Liver (tissue), 9 donors: ENCODE measurements around the gene BORCS8. TPM values are rescaled to one million over a fixed set of nuclear protein-coding genes. Genes with fewer than 3 reads are reported as not detected.

ENCODE experiments used
- DNase-seq: peaks from one replicate; pipeline ENCODE4 v3.0.0-alpha.2; 2017; ENCODE audit warnings: low spot score
- H3K27ac ChIP-seq, 2 donors: one replicate each; pipeline ENCODE4 v1.7.0; 2013; ENCODE audit warnings: inconsistent platforms in 2 of 2, low read length in 2 of 2, control low read depth in 1 of 2, low read depth in 1 of 2, mild to moderate bottlenecking in 1 of 2
- H3K27me3 ChIP-seq, 4 donors: one replicate each; pipeline versions ENCODE4 v1.6.1 to v1.7.0; 2013; ENCODE audit warnings: low read length in 3 of 4, inconsistent platforms in 1 of 4, mild to moderate bottlenecking in 1 of 4, moderate library complexity in 1 of 4; ENCODE audit not compliant: control insufficient read depth in 4 of 4, insufficient read depth in 4 of 4
- H3K36me3 ChIP-seq, 4 donors: one replicate each; pipeline versions ENCODE4 v1.6.1 to v1.7.0; 2013; ENCODE audit warnings: low read length in 3 of 4, mild to moderate bottlenecking in 3 of 4, low read depth in 1 of 4, moderate library complexity in 1 of 4; ENCODE audit not compliant: control insufficient read depth in 4 of 4, insufficient read depth in 3 of 4
- H3K4me1 ChIP-seq, 4 donors: one replicate each; pipeline versions ENCODE4 v1.6.1 to v1.7.0; 2013; ENCODE audit warnings: low read length in 3 of 4, mild to moderate bottlenecking in 3 of 4, moderate library complexity in 1 of 4; ENCODE audit not compliant: control insufficient read depth in 4 of 4, insufficient read depth in 4 of 4
- H3K4me3 ChIP-seq, 3 donors: one replicate each; pipeline versions ENCODE4 v1.6.1 to v1.7.0; 2013; ENCODE audit warnings: low read length in 3 of 3, control low read depth in 1 of 3, low read depth in 1 of 3, mild to moderate bottlenecking in 1 of 3
- H3K9ac ChIP-seq, 2 donors: one replicate each; pipeline ENCODE4 v1.7.0; 2013; ENCODE audit warnings: low read length in 2 of 2, mild to moderate bottlenecking in 2 of 2, moderate library complexity in 2 of 2, control low read depth in 1 of 2, low read depth in 1 of 2
- H3K9me3 ChIP-seq, 4 donors: one replicate each; pipeline versions ENCODE4 v1.6.1 to v1.7.0; 2013; ENCODE audit warnings: low read length in 3 of 4; ENCODE audit not compliant: control insufficient read depth in 4 of 4
- CTCF ChIP-seq: fragments of 150-350 bp; IDR thresholded peaks from 2 replicates; pipeline ENCODE4 v1.5.1; 2017; ENCODE audit warnings: improper control_type of control experiment, low read depth, low read length; ENCODE audit not compliant: missing input control
- EGR1 ChIP-seq, 2 donors: IDR thresholded peaks; 2 replicates each; pipeline ENCODE4 v1.6.1; 2016 to 2018; ENCODE audit warnings: antibody characterized with exemption in 2 of 2, low read depth in 2 of 2
- FOXA1 ChIP-seq: IDR thresholded peaks from 2 replicates; pipeline ENCODE4 v1.6.1; 2016; ENCODE audit warnings: antibody characterized with exemption
- FOXA2 ChIP-seq: IDR thresholded peaks from 2 replicates; pipeline ENCODE4 v1.6.1; 2016; ENCODE audit warnings: antibody characterized with exemption
- GABPA ChIP-seq, 2 donors: IDR thresholded peaks in 1 of 2; conservative IDR thresholded peaks in 1 of 2; 2 replicates each; pipeline ENCODE4 v1.6.1; 2016; ENCODE audit warnings: antibody characterized with exemption in 2 of 2, mild to moderate bottlenecking in 1 of 2, moderate library complexity in 1 of 2
- HNF4A ChIP-seq, 2 donors: conservative IDR thresholded peaks; 2 replicates each; pipeline ENCODE4 v1.6.1; 2016; ENCODE audit warnings: antibody characterized with exemption in 2 of 2, mild to moderate bottlenecking in 2 of 2
- HNF4G ChIP-seq: IDR thresholded peaks from 2 replicates; pipeline ENCODE4 v1.6.1; 2016; ENCODE audit warnings: antibody characterized with exemption
- JUND ChIP-seq, 2 donors: IDR thresholded peaks; 2 replicates each; pipeline ENCODE4 v1.6.1; 2016; ENCODE audit warnings: antibody characterized with exemption in 2 of 2
- NR2F2 ChIP-seq: IDR thresholded peaks from 2 replicates; pipeline ENCODE4 v1.6.1; 2016; ENCODE audit warnings: antibody characterized with exemption
- RAD21 ChIP-seq, 2 donors: IDR thresholded peaks; 2 replicates each; pipeline ENCODE4 v1.6.1; 2016; ENCODE audit warnings: antibody characterized with exemption in 2 of 2, mild to moderate bottlenecking in 2 of 2
- REST ChIP-seq: IDR thresholded peaks from 2 replicates; pipeline ENCODE4 v1.6.1; 2016; ENCODE audit warnings: antibody characterized with exemption, mild to moderate bottlenecking
- RXRA ChIP-seq, 2 donors: IDR thresholded peaks; 2 replicates each; pipeline ENCODE4 v1.6.1; 2017 to 2018; ENCODE audit warnings: antibody characterized with exemption in 2 of 2, mild to moderate bottlenecking in 1 of 2
- SP1 ChIP-seq: IDR thresholded peaks from 2 replicates; pipeline ENCODE4 v1.6.1; 2018; ENCODE audit warnings: antibody characterized with exemption, mild to moderate bottlenecking
- TAF1 ChIP-seq: conservative IDR thresholded peaks from 2 replicates; pipeline ENCODE4 v1.6.1; 2016; ENCODE audit warnings: antibody characterized with exemption, mild to moderate bottlenecking
- YY1 ChIP-seq: IDR thresholded peaks from 2 replicates; pipeline ENCODE4 v1.6.1; 2016; ENCODE audit warnings: antibody characterized with exemption, mild to moderate bottlenecking
- WGBS: extraction: QIAGEN DNeasy Blood & Tissue Kit; methylation state at CpG from one replicate; pipeline ENCODE4 v1.1.7; 2013; 5-methylcytosine and 5-hydroxymethylcytosine counted together
- polyA plus RNA-seq, 2 donors: library from polyadenylated mRNA; stranded (reverse) in 1 of 2; unstranded in 1 of 2; fragments of 200-250 nt in 1 of 2; fragments of >200 nt in 1 of 2; fragmentation: Nextera tagmentation in 1 of 2; extraction: Ambion mirVana in 1 of 2; gene quantifications; one replicate each; pipeline versions ENCODE4 v1.2.1 to v1.2.3, GENCODE V29; 2013 to 2015
- total RNA-seq, 2 donors: library from RNA; depleted of rRNA; stranded (reverse); fragments of >200 nt; gene quantifications; one replicate each; pipeline ENCODE4 v1.2.3, GENCODE V29; 2014
- TF ChIP-seq, protein P1 (sequence below): IDR thresholded peaks from 2 replicates; pipeline ENCODE4 v1.6.1; 2016; ENCODE audit warnings: antibody characterized with exemption
- TF ChIP-seq, protein P2 (sequence below): IDR thresholded peaks from 2 replicates; pipeline ENCODE4 v1.6.1; 2016; ENCODE audit warnings: antibody characterized with exemption
- TF ChIP-seq, protein P3 (sequence below): IDR thresholded peaks from 2 replicates; pipeline ENCODE4 v1.6.1; 2016; ENCODE audit warnings: antibody characterized with exemption
- donor health status: healthy.
- donor health status: healthy.
- donor health status: healthy.
- donor health status: healthy.
- donor health status: healthy.

Gene BORCS8
- total and polyA plus RNA-seq, 4 donors = 7.6 to 13.5 (median 9.4) TPM

DNA sequence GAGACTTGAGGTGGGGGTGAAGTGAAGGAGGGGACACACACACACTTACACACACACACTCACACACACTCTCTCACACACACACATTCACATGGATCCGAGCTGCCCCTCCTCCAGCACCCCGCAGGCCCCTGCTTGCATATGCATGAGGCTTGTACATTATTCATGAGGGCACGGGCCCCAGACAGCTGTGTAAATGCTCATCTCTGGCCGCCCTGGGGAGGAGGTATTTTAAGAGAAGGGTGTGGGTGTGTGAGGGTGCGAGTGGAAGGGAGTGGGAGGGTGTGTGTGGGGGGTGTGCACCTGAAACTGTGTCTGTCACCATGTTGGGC lies 22.2 kb upstream of the BORCS8 start:
- H3K27ac ChIP-seq = no peak overlapping the region
- TF ChIP-seq RXRA (IDR thresholded peaks at IDR 0.05) (no peak), REST (no peak), HNF4G (no peak), SP1 (no peak), FOXA2 (no peak), NR2F2 (no peak), JUND (IDR thresholded peaks at IDR 0.05) (no peak), RAD21 (IDR thresholded peaks at IDR 0.05) (no peak), HNF4A (conservative IDR thresholded peaks at IDR 0.05) (no peak), EGR1 (IDR thresholded peaks at IDR 0.05; ENCODE audit: low read depth in 2 of 2) (no peak), YY1 (no peak), CTCF (no peak), FOXA1 (no peak), TAF1 (no peak), GABPA (IDR thresholded peaks at IDR 0.05 in 1 of 2, conservative IDR thresholded peaks at IDR 0.05 in 1 of 2) (no peak)
- TF ChIP-seq, protein P1, sequence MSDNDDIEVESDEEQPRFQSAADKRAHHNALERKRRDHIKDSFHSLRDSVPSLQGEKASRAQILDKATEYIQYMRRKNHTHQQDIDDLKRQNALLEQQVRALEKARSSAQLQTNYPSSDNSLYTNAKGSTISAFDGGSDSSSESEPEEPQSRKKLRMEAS = no peak
- TF ChIP-seq, protein P2, sequence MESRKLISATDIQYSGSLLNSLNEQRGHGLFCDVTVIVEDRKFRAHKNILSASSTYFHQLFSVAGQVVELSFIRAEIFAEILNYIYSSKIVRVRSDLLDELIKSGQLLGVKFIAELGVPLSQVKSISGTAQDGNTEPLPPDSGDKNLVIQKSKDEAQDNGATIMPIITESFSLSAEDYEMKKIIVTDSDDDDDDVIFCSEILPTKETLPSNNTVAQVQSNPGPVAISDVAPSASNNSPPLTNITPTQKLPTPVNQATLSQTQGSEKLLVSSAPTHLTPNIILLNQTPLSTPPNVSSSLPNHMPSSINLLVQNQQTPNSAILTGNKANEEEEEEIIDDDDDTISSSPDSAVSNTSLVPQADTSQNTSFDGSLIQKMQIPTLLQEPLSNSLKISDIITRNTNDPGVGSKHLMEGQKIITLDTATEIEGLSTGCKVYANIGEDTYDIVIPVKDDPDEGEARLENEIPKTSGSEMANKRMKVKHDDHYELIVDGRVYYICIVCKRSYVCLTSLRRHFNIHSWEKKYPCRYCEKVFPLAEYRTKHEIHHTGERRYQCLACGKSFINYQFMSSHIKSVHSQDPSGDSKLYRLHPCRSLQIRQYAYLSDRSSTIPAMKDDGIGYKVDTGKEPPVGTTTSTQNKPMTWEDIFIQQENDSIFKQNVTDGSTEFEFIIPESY = no peak
- TF ChIP-seq, protein P3, sequence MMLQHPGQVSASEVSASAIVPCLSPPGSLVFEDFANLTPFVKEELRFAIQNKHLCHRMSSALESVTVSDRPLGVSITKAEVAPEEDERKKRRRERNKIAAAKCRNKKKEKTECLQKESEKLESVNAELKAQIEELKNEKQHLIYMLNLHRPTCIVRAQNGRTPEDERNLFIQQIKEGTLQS = no peak
- no peaks in the 10 kb centered on the region for H3K9me3 ChIP-seq
- no peak overlapping the region for H3K9ac ChIP-seq
- no peaks in the 10 kb centered on the region for H3K4me1 ChIP-seq
- H3K4me3 ChIP-seq = no peak overlapping the region
- H3K27me3 ChIP-seq = peaks cover 0 to 5% (median 4%) of the 10 kb centered on the region in 4 donors
- DNase-seq = no peak
- 10% methylated on average over 5 of the region's 5 CpGs for WGBS
- no peaks in the 10 kb centered on the region for H3K36me3 ChIP-seq
